Panc1 (cell line): ENCODE results near the gene AGBL4. TPM values are rescaled to one million over a fixed set of nuclear protein-coding genes. Genes with fewer than 3 reads are reported as not detected.

Experiments used
- ATAC-seq: fragments of 200-7000 bp; cut with Tn5 transposase; 2 replicates; pipeline ENCODE4 v1.9.1; 2020; ENCODE audit warnings: mild to moderate bottlenecking, moderate library complexity
- BruUV-seq: library from RNA; stranded (reverse); fragments of 400-500 nt; replicated peaks from 2 replicates; lab custom pipeline; 2021; lab: Mats Ljungman, UMichigan
- CTCF ChIA-PET: fragments of 300-600 bp; sonication (Branson Sonifier 250); formaldehyde crosslinking; loops from one replicate; lab custom pipeline; 2022; ENCODE audit warnings: antibody characterized with exemption; lab: Charles Lee
- POLR2A ChIA-PET: fragments of 300-600 bp; sonication (Branson Sonifier 250); formaldehyde crosslinking; loops from one replicate; lab custom pipeline; 2022; ENCODE audit warnings: antibody characterized with exemption; lab: Charles Lee
- DNase-seq: peaks from one replicate; pipeline ENCODE4 v3.0.0-alpha.2; 2010; ENCODE audit warnings: low read depth, low spot score
- H3K27ac ChIP-seq: 2 replicates; pipeline ENCODE4 v1.5.1; 2011; ENCODE audit warnings: mild to moderate bottlenecking, low read length, inconsistent platforms
- H3K27me3 ChIP-seq: fragments of 200-500 bp; sonication (Bioruptor generic); 2 replicates; pipeline ENCODE4 v1.6.0; 2014; ENCODE audit warnings: low read length, inconsistent platforms; ENCODE audit not compliant: control insufficient read depth, insufficient read depth
- H3K36me3 ChIP-seq: fragments of 200-500 bp; sonication (Bioruptor generic); 2 replicates; pipeline ENCODE4 v1.5.1; 2014; ENCODE audit warnings: inconsistent platforms, mild to moderate bottlenecking, low read length, moderate library complexity; ENCODE audit not compliant: control insufficient read depth, insufficient read depth
- H3K4me1 ChIP-seq: 2 replicates; pipeline ENCODE4 v1.5.1; 2011; ENCODE audit warnings: inconsistent platforms, mild to moderate bottlenecking, low read length, moderate library complexity; ENCODE audit not compliant: control insufficient read depth, insufficient read depth
- H3K4me3 ChIP-seq, 2 experiments: 2 replicates each; pipeline ENCODE4 v1.5.1; 2011 to 2012; ENCODE audit warnings: low read depth in 2 of 2, low read length in 2 of 2, mild to moderate bottlenecking in 2 of 2, inconsistent platforms in 1 of 2, moderate library complexity in 1 of 2
- H3K9me3 ChIP-seq: fragments of 200-500 bp; sonication (Bioruptor generic); 2 replicates; pipeline ENCODE4 v1.5.1; 2014; ENCODE audit warnings: low read depth, mild to moderate bottlenecking, inconsistent platforms, low read length, moderate library complexity; ENCODE audit not compliant: control insufficient read depth, insufficient read depth
- POLR2AphosphoS5 ChIP-seq: IDR thresholded peaks from 2 replicates; pipeline ENCODE4 v1.6.1; 2012; ENCODE audit warnings: mild to moderate bottlenecking, low read depth, low read length, moderate library complexity
- SIN3A ChIP-seq: IDR thresholded peaks from 2 replicates; pipeline ENCODE4 v1.6.1; 2012; ENCODE audit warnings: low read depth, mild to moderate bottlenecking, low read length, moderate library complexity, borderline replicate concordance; ENCODE audit not compliant: insufficient read depth
- TCF7L2 ChIP-seq: IDR thresholded peaks from 2 replicates; pipeline ENCODE4 v1.6.1; 2011; ENCODE audit warnings: mild to moderate bottlenecking, low read depth, low read length, inconsistent platforms
- in situ Hi-C: cut with HindIII; loops from 2 replicates; pipeline ENCODE4 v1.10.0; 2016; ENCODE audit warnings: low sequenced_read_pairs, low pct_unique_long_range_greater_than_20kb
- intact Hi-C: fragments of 100-400 bp; cut with micrococcal nuclease; formaldehyde crosslinking; loops from one replicate; pipeline ENCODE4 v1.10.0; 2022; ENCODE audit not compliant: unreplicated experiment
- total RNA-seq: library from RNA; stranded (reverse); gene quantifications from one replicate; pipeline ENCODE4 v1.2.1, GENCODE V29; 2021; ENCODE audit not compliant: unreplicated experiment
- TF ChIP-seq, protein P1 (sequence below), 2 experiments: IDR thresholded peaks; 2 replicates each; pipeline ENCODE4 v1.6.1; 2011 to 2012; ENCODE audit warnings: low read depth in 2 of 2, control low read depth in 1 of 2, low read length in 1 of 2, mild to moderate bottlenecking in 1 of 2, moderate library complexity in 1 of 2; ENCODE audit not compliant: insufficient read depth in 1 of 2
- TF ChIP-seq, protein P2 (sequence below): fragments of 450-650 bp; IDR thresholded peaks from 2 replicates; pipeline ENCODE4 v1.5.1; 2017; ENCODE audit warnings: mild to moderate bottlenecking

The AGBL4 gene
- total RNA-seq, 1 experiment from 2014 or later: not detected

DNA sequence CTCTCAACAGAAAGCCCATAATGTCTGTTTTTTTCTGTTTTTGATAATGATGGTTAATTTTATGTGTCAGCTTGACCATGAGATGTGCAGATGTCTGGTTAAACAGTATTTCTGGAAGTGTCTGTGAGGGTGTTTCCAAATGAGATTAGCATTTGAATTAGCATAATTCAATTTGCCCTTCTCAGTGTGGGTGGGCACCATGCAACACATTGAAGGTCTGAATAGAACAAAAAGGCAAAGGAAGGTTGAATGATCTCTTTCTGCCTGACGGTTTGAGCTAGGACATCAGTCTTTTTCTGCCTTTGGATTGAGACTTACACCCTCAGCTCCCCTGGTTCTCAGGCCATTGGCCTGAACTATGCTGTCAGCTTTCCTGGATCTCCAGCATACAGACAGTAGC lies 1516.9 kb downstream of the AGBL4 start:
- BruUV-seq: no TSS peak
- no peak for TF ChIP-seq POLR2AphosphoS5
- TF ChIP-seq SIN3A: no peak
- TF ChIP-seq TCF7L2: no peak
- TF ChIP-seq, protein P1, sequence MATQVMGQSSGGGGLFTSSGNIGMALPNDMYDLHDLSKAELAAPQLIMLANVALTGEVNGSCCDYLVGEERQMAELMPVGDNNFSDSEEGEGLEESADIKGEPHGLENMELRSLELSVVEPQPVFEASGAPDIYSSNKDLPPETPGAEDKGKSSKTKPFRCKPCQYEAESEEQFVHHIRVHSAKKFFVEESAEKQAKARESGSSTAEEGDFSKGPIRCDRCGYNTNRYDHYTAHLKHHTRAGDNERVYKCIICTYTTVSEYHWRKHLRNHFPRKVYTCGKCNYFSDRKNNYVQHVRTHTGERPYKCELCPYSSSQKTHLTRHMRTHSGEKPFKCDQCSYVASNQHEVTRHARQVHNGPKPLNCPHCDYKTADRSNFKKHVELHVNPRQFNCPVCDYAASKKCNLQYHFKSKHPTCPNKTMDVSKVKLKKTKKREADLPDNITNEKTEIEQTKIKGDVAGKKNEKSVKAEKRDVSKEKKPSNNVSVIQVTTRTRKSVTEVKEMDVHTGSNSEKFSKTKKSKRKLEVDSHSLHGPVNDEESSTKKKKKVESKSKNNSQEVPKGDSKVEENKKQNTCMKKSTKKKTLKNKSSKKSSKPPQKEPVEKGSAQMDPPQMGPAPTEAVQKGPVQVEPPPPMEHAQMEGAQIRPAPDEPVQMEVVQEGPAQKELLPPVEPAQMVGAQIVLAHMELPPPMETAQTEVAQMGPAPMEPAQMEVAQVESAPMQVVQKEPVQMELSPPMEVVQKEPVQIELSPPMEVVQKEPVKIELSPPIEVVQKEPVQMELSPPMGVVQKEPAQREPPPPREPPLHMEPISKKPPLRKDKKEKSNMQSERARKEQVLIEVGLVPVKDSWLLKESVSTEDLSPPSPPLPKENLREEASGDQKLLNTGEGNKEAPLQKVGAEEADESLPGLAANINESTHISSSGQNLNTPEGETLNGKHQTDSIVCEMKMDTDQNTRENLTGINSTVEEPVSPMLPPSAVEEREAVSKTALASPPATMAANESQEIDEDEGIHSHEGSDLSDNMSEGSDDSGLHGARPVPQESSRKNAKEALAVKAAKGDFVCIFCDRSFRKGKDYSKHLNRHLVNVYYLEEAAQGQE (IDR thresholded peaks at IDR 0.05; ENCODE audit: insufficient read depth in 1 of 2, low read depth in 2 of 2, low read length in 1 of 2): no peak
- TF ChIP-seq, protein P2, sequence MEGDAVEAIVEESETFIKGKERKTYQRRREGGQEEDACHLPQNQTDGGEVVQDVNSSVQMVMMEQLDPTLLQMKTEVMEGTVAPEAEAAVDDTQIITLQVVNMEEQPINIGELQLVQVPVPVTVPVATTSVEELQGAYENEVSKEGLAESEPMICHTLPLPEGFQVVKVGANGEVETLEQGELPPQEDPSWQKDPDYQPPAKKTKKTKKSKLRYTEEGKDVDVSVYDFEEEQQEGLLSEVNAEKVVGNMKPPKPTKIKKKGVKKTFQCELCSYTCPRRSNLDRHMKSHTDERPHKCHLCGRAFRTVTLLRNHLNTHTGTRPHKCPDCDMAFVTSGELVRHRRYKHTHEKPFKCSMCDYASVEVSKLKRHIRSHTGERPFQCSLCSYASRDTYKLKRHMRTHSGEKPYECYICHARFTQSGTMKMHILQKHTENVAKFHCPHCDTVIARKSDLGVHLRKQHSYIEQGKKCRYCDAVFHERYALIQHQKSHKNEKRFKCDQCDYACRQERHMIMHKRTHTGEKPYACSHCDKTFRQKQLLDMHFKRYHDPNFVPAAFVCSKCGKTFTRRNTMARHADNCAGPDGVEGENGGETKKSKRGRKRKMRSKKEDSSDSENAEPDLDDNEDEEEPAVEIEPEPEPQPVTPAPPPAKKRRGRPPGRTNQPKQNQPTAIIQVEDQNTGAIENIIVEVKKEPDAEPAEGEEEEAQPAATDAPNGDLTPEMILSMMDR: no peak
- POLR2A ChIA-PET: no interaction called here
- Histone ChIP-seq H3K4me1 (no peaks in the 10 kb centered on the region), H3K36me3 (no peaks in the 10 kb centered on the region), H3K27ac (no peak overlapping the region), H3K4me3 (no peak overlapping the region), H3K9me3 (no peaks in the 10 kb centered on the region), H3K27me3 (peaks cover 3% of the 10 kb centered on the region; the same call in 1 of the 2 replicates)
- ATAC-seq (no peak), DNase-seq (no peak)
- intact Hi-C loops: no loop called here
- CTCF ChIA-PET: no interaction called here
- in situ Hi-C loops: no loop called here

DNA sequence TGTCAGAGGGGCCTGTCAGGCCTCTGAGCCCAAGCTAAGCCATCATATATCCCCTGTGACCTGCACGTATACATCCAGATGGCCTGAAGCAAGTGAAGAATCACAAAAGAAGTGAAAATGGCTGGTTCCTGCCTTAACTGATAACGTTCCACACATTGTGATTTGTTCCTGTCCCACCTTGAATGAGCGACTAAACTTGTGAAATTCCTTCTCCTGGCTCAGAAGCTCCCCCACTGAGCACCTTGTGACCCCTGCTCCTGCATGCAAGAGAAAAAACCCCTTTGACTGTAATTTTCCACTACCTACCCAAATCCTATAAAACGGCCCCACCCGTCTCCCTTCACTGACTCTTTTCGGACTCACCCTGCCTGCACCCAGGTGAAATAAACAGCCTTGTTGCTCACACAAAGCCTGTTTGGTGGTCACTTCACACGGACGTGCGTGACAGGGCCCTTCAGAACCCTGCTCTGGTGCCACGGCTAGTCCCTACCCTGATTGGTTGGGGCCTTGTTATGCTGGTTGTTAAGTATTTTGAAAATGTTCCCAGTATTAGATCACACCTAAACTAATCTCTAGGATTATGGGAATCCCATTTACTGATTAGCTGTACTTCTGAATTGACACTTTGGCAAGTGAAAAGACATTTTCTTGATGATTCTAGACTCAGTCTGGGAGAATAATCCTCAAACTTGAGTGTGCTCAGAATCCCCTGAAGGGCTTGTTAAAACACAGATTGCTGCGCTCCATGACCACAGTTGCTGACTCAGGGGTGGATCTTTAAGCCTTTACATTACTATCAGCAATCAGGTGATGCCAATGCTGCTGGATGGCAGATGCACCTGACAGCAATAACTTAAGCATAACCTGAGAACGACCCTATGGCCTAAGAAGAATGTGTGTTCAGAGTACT lies 1523.0 kb downstream of the AGBL4 start:
- CTCF ChIA-PET: interaction anchor here (0.6 to 3.3 kb wide), 2 partner anchors 28 to 224 kb away, joined by 10 to 18 read pairs; partner anchors contain the start of gene SPATA6
- no peak for DNase-seq
- no peak overlapping the region for H3K4me3 ChIP-seq

More for the DNA sequence above, 1523.0 kb downstream of the AGBL4 start:
- H3K9me3 ChIP-seq: no peaks in the 10 kb centered on the region
- no peaks in the 10 kb centered on the region for H3K27me3 ChIP-seq
- TF ChIP-seq SIN3A (no peak), TCF7L2 (no peak), POLR2AphosphoS5 (no peak)
- TF ChIP-seq, protein P2: no peak
- TF ChIP-seq, protein P1 (IDR thresholded peaks at IDR 0.05; ENCODE audit: insufficient read depth in 1 of 2, low read depth in 2 of 2, low read length in 1 of 2): no peak
- H3K27ac ChIP-seq: no peak overlapping the region
- ATAC-seq: no peak
- BruUV-seq: no TSS peak
- POLR2A ChIA-PET: interaction anchor here (0.6 kb wide), 1 partner anchor 29 kb away, joined by 6 read pairs; no protein-coding TSS in a partner anchor
- H3K36me3 ChIP-seq: no peaks in the 10 kb centered on the region
- intact Hi-C loops: no loop called here
- no peaks in the 10 kb centered on the region for H3K4me1 ChIP-seq
- in situ Hi-C loops: no loop called here
